ENCODE data around the gene BCL3.

Gene BCL3

GRCh38 chr19:44722131-44723121 is 26.1 kb upstream of the BCL3 start:
- H3K27ac ChIP-seq (ENCODE audit: low read depth, low read length): no peak overlapping the region
- H3K4me1 ChIP-seq (ENCODE audit: control insufficient read depth, insufficient read depth, low read length): peaks cover 19% of the 10 kb centered on the region
- no peaks in the 10 kb centered on the region for H3K36me3 ChIP-seq (ENCODE audit: control insufficient read depth, insufficient read depth, low read length)
- H3K9ac ChIP-seq (ENCODE audit: low read length): no peak overlapping the region
- H3K9me3 ChIP-seq (ENCODE audit: control insufficient read depth, insufficient read depth, low read depth, low read length): no peaks in the 10 kb centered on the region
- H3K27me3 ChIP-seq (ENCODE audit: control insufficient read depth, insufficient read depth, low read length): peaks cover 4% of the 10 kb centered on the region
- H3K4me3 ChIP-seq (ENCODE audit: low read depth, low read length): no peak overlapping the region

GRCh38 chr19:44723299-44723951 is 25.1 kb upstream of the BCL3 start:
- H3K27ac ChIP-seq (ENCODE audit: low read depth, low read length): no peak overlapping the region
- H3K9me3 ChIP-seq (ENCODE audit: control insufficient read depth, insufficient read depth, low read depth, low read length): no peaks in the 10 kb centered on the region
- H3K9ac ChIP-seq (ENCODE audit: low read length): no peak overlapping the region
- H3K27me3 ChIP-seq (ENCODE audit: control insufficient read depth, insufficient read depth, low read length): peaks cover 4% of the 10 kb centered on the region
- H3K36me3 ChIP-seq (ENCODE audit: control insufficient read depth, insufficient read depth, low read length): no peaks in the 10 kb centered on the region
- peaks cover 15% of the 10 kb centered on the region for H3K4me1 ChIP-seq (ENCODE audit: control insufficient read depth, insufficient read depth, low read length)
- no peak overlapping the region for H3K4me3 ChIP-seq (ENCODE audit: low read depth, low read length)

GRCh38 chr19:44723952-44724319 is 24.6 kb upstream of the BCL3 start:
- H3K4me3 ChIP-seq (ENCODE audit: low read depth, low read length): no peak overlapping the region
- peaks cover 4% of the 10 kb centered on the region for H3K27me3 ChIP-seq (ENCODE audit: control insufficient read depth, insufficient read depth, low read length)
- no peaks in the 10 kb centered on the region for H3K36me3 ChIP-seq (ENCODE audit: control insufficient read depth, insufficient read depth, low read length)
- no peaks in the 10 kb centered on the region for H3K9me3 ChIP-seq (ENCODE audit: control insufficient read depth, insufficient read depth, low read depth, low read length)
- H3K9ac ChIP-seq (ENCODE audit: low read length): no peak overlapping the region
- no peak overlapping the region for H3K27ac ChIP-seq (ENCODE audit: low read depth, low read length)
- H3K4me1 ChIP-seq (ENCODE audit: control insufficient read depth, insufficient read depth, low read length): peaks cover 10% of the 10 kb centered on the region

- peaks cover 4% of the 10 kb centered on the region for H3K27me3 ChIP-seq (ENCODE audit: control insufficient read depth, insufficient read depth, low read length)
- H3K9ac ChIP-seq (ENCODE audit: low read length): no peak overlapping the region
- H3K9me3 ChIP-seq (ENCODE audit: control insufficient read depth, insufficient read depth, low read depth, low read length): no peaks in the 10 kb centered on the region
- peaks cover 6% of the 10 kb centered on the region; the same call in 1 of the 2 replicates for H3K4me1 ChIP-seq (ENCODE audit: control insufficient read depth, insufficient read depth, low read length)
- no peaks in the 10 kb centered on the region for H3K36me3 ChIP-seq (ENCODE audit: control insufficient read depth, insufficient read depth, low read length)
- H3K27ac ChIP-seq (ENCODE audit: low read depth, low read length): no peak overlapping the region
- no peak overlapping the region for H3K4me3 ChIP-seq (ENCODE audit: low read depth, low read length)
Observed at GRCh38 chr19:44725251-44725650, 23.3 kb upstream of the BCL3 start.

GRCh38 chr19:44725684-44726083 is 22.8 kb upstream of the BCL3 start:
- no peaks in the 10 kb centered on the region for H3K36me3 ChIP-seq (ENCODE audit: control insufficient read depth, insufficient read depth, low read length)
- peaks cover 4% of the 10 kb centered on the region for H3K27me3 ChIP-seq (ENCODE audit: control insufficient read depth, insufficient read depth, low read length)
- peaks cover 6% of the 10 kb centered on the region; the same call in 1 of the 2 replicates for H3K4me1 ChIP-seq (ENCODE audit: control insufficient read depth, insufficient read depth, low read length)
- H3K9me3 ChIP-seq (ENCODE audit: control insufficient read depth, insufficient read depth, low read depth, low read length): no peaks in the 10 kb centered on the region
- H3K9ac ChIP-seq (ENCODE audit: low read length): no peak overlapping the region
- no peak overlapping the region for H3K4me3 ChIP-seq (ENCODE audit: low read depth, low read length)
- no peak overlapping the region for H3K27ac ChIP-seq (ENCODE audit: low read depth, low read length)

- Histone ChIP-seq H3K27me3 (ENCODE audit: control insufficient read depth, insufficient read depth, low read length) (peaks cover 4% of the 10 kb centered on the region), H3K4me1 (ENCODE audit: control insufficient read depth, insufficient read depth, low read length) (peaks cover 3% of the 10 kb centered on the region; the same call in 1 of the 2 replicates), H3K4me3 (ENCODE audit: low read depth, low read length) (no peak overlapping the region), H3K9ac (ENCODE audit: low read length) (no peak overlapping the region), H3K27ac (ENCODE audit: low read depth, low read length) (no peak overlapping the region), H3K36me3 (ENCODE audit: control insufficient read depth, insufficient read depth, low read length) (no peaks in the 10 kb centered on the region), H3K9me3 (ENCODE audit: control insufficient read depth, insufficient read depth, low read depth, low read length) (no peaks in the 10 kb centered on the region)
Observed at GRCh38 chr19:44726465-44726864, 22.0 kb upstream of the BCL3 start.

- no peak overlapping the region for H3K27ac ChIP-seq (ENCODE audit: low read depth, low read length)
- no peak overlapping the region for H3K4me3 ChIP-seq (ENCODE audit: low read depth, low read length)
- H3K27me3 ChIP-seq (ENCODE audit: control insufficient read depth, insufficient read depth, low read length): peaks cover 4% of the 10 kb centered on the region
- H3K4me1 ChIP-seq (ENCODE audit: control insufficient read depth, insufficient read depth, low read length): peaks cover 3% of the 10 kb centered on the region; the same call in 1 of the 2 replicates
- no peak overlapping the region for H3K9ac ChIP-seq (ENCODE audit: low read length)
- no peaks in the 10 kb centered on the region for H3K36me3 ChIP-seq (ENCODE audit: control insufficient read depth, insufficient read depth, low read length)
- no peaks in the 10 kb centered on the region for H3K9me3 ChIP-seq (ENCODE audit: control insufficient read depth, insufficient read depth, low read depth, low read length)
Observed at GRCh38 chr19:44728178-44728577, 20.3 kb upstream of the BCL3 start.

GRCh38 chr19:44729516-44730033 is 18.9 kb upstream of the BCL3 start:
- H3K27ac ChIP-seq (ENCODE audit: low read depth, low read length): no peak overlapping the region
- no peaks in the 10 kb centered on the region for H3K36me3 ChIP-seq (ENCODE audit: control insufficient read depth, insufficient read depth, low read length)
- no peak overlapping the region for H3K4me3 ChIP-seq (ENCODE audit: low read depth, low read length)
- H3K9ac ChIP-seq (ENCODE audit: low read length): no peak overlapping the region
- H3K9me3 ChIP-seq (ENCODE audit: control insufficient read depth, insufficient read depth, low read depth, low read length): no peaks in the 10 kb centered on the region
- peaks cover 3% of the 10 kb centered on the region; the same call in 1 of the 2 replicates for H3K4me1 ChIP-seq (ENCODE audit: control insufficient read depth, insufficient read depth, low read length)
- H3K27me3 ChIP-seq (ENCODE audit: control insufficient read depth, insufficient read depth, low read length): peaks cover 4% of the 10 kb centered on the region

GRCh38 chr19:44731081-44731480 is 17.4 kb upstream of the BCL3 start:
- no peak overlapping the region for H3K9ac ChIP-seq (ENCODE audit: low read length)
- no peaks in the 10 kb centered on the region for H3K4me1 ChIP-seq (ENCODE audit: control insufficient read depth, insufficient read depth, low read length)
- no peak overlapping the region for H3K27ac ChIP-seq (ENCODE audit: low read depth, low read length)
- H3K36me3 ChIP-seq (ENCODE audit: control insufficient read depth, insufficient read depth, low read length): no peaks in the 10 kb centered on the region
- H3K9me3 ChIP-seq (ENCODE audit: control insufficient read depth, insufficient read depth, low read depth, low read length): no peaks in the 10 kb centered on the region
- no peak overlapping the region for H3K4me3 ChIP-seq (ENCODE audit: low read depth, low read length)
- H3K27me3 ChIP-seq (ENCODE audit: control insufficient read depth, insufficient read depth, low read length): no peaks in the 10 kb centered on the region

GRCh38 chr19:44731622-44732021 is 16.9 kb upstream of the BCL3 start:
- H3K9ac ChIP-seq (ENCODE audit: low read length): no peak overlapping the region
- no peak overlapping the region for H3K27ac ChIP-seq (ENCODE audit: low read depth, low read length)
- H3K9me3 ChIP-seq (ENCODE audit: control insufficient read depth, insufficient read depth, low read depth, low read length): no peaks in the 10 kb centered on the region
- H3K4me3 ChIP-seq (ENCODE audit: low read depth, low read length): no peak overlapping the region
- H3K4me1 ChIP-seq (ENCODE audit: control insufficient read depth, insufficient read depth, low read length): no peaks in the 10 kb centered on the region
- no peaks in the 10 kb centered on the region for H3K36me3 ChIP-seq (ENCODE audit: control insufficient read depth, insufficient read depth, low read length)
- no peaks in the 10 kb centered on the region for H3K27me3 ChIP-seq (ENCODE audit: control insufficient read depth, insufficient read depth, low read length)

Data from HUES6 (cell line).